Effector memory CD4-positive, alpha-beta T cell (primary cell): ENCODE measurements around the gene SYNJ2.

Experiments
- DNase-seq, 3 donors: peaks; one replicate each; pipeline ENCODE4 v3.0.0-alpha.2; 2020
- H3K27ac ChIP-seq: 2 replicates; pipeline ENCODE4 v1.7.0; 2013; ENCODE audit warnings: mild to moderate bottlenecking, low read length, moderate library complexity; ENCODE audit not compliant: insufficient read depth, poor library complexity, severe bottlenecking
- H3K27me3 ChIP-seq: replicated peaks from 2 replicates; pipeline ENCODE4 v1.7.0; 2013; ENCODE audit warnings: mild to moderate bottlenecking, low read length; ENCODE audit not compliant: insufficient read depth, control insufficient read depth, poor library complexity, severe bottlenecking
- H3K36me3 ChIP-seq: 2 replicates; pipeline ENCODE4 v1.7.0; 2013; ENCODE audit warnings: mild to moderate bottlenecking, low read length, moderate library complexity; ENCODE audit not compliant: control insufficient read depth, insufficient read depth
- H3K4me1 ChIP-seq: 2 replicates; pipeline ENCODE4 v1.7.0; 2013; ENCODE audit warnings: low read length, mild to moderate bottlenecking; ENCODE audit not compliant: control insufficient read depth, insufficient read depth, poor library complexity, severe bottlenecking
- H3K4me3 ChIP-seq: 2 replicates; pipeline ENCODE4 v1.7.0; 2013; ENCODE audit warnings: low read length, low read depth, mild to moderate bottlenecking; ENCODE audit not compliant: insufficient read depth, poor library complexity, severe bottlenecking
- H3K9me3 ChIP-seq: 2 replicates; pipeline ENCODE4 v1.7.0; 2013; ENCODE audit warnings: mild to moderate bottlenecking, low read length, moderate library complexity; ENCODE audit not compliant: control insufficient read depth

The SYNJ2 gene

GRCh38 chr6:158050107-158050735 is 68.6 kb downstream of the SYNJ2 start:
- Histone ChIP-seq H3K27me3 (no peaks in the 10 kb centered on the region), H3K27ac (no peak overlapping the region), H3K4me3 (no peak overlapping the region), H3K36me3 (no peaks in the 10 kb centered on the region), H3K4me1 (no peaks in the 10 kb centered on the region), H3K9me3 (no peaks in the 10 kb centered on the region)
- no peak for DNase-seq

GRCh38 chr6:158050955-158051354 is 69.3 kb downstream of the SYNJ2 start:
- Histone ChIP-seq H3K4me1 (no peaks in the 10 kb centered on the region), H3K4me3 (no peak overlapping the region), H3K27me3 (no peaks in the 10 kb centered on the region), H3K27ac (no peak overlapping the region), H3K9me3 (no peaks in the 10 kb centered on the region), H3K36me3 (no peaks in the 10 kb centered on the region)
- no peak for DNase-seq

GRCh38 chr6:158051968-158052367 is 70.3 kb downstream of the SYNJ2 start:
- no peak overlapping the region for H3K27ac ChIP-seq
- H3K4me3 ChIP-seq = no peak overlapping the region
- H3K4me1 ChIP-seq = no peaks in the 10 kb centered on the region
- no peak for DNase-seq
- no peaks in the 10 kb centered on the region for H3K9me3 ChIP-seq
- no peaks in the 10 kb centered on the region for H3K36me3 ChIP-seq
- no peaks in the 10 kb centered on the region for H3K27me3 ChIP-seq

- Histone ChIP-seq H3K4me3 (no peak overlapping the region), H3K9me3 (no peaks in the 10 kb centered on the region), H3K27me3 (no peaks in the 10 kb centered on the region), H3K4me1 (peaks cover 5% of the 10 kb centered on the region), H3K36me3 (no peaks in the 10 kb centered on the region), H3K27ac (no peak overlapping the region)
- DNase-seq = no peak
Observed at GRCh38 chr6:158053377-158054313, 72.0 kb downstream of the SYNJ2 start.

GRCh38 chr6:158056355-158056754 is 74.7 kb downstream of the SYNJ2 start:
- no peak for DNase-seq
- H3K36me3 ChIP-seq = no peaks in the 10 kb centered on the region
- no peaks in the 10 kb centered on the region for H3K9me3 ChIP-seq
- H3K27me3 ChIP-seq = no peaks in the 10 kb centered on the region
- no peak overlapping the region for H3K27ac ChIP-seq
- H3K4me3 ChIP-seq = no peak overlapping the region
- peaks cover 21% of the 10 kb centered on the region for H3K4me1 ChIP-seq

- Histone ChIP-seq H3K4me1 (peaks cover 21% of the 10 kb centered on the region), H3K27me3 (no peaks in the 10 kb centered on the region), H3K4me3 (no peak overlapping the region), H3K27ac (no peak overlapping the region), H3K36me3 (peaks cover 4% of the 10 kb centered on the region), H3K9me3 (no peaks in the 10 kb centered on the region)
- no peak for DNase-seq
Observed at GRCh38 chr6:158056804-158057203, 75.1 kb downstream of the SYNJ2 start.

GRCh38 chr6:158057213-158057987 is 75.7 kb downstream of the SYNJ2 start:
- no peak for DNase-seq
- no peaks in the 10 kb centered on the region for H3K9me3 ChIP-seq
- H3K36me3 ChIP-seq = peaks cover 10% of the 10 kb centered on the region
- H3K4me1 ChIP-seq = peaks cover 21% of the 10 kb centered on the region
- H3K27me3 ChIP-seq = no peaks in the 10 kb centered on the region
- H3K27ac ChIP-seq = no peak overlapping the region
- no peak overlapping the region for H3K4me3 ChIP-seq

- Histone ChIP-seq H3K27ac (no peak overlapping the region), H3K9me3 (no peaks in the 10 kb centered on the region), H3K4me1 (peaks cover 21% of the 10 kb centered on the region), H3K27me3 (no peaks in the 10 kb centered on the region), H3K4me3 (no peak overlapping the region), H3K36me3 (peaks cover 18% of the 10 kb centered on the region)
- DNase-seq = no peak
Observed at GRCh38 chr6:158058171-158058651, 76.5 kb downstream of the SYNJ2 start.

- no peaks in the 10 kb centered on the region for H3K9me3 ChIP-seq
- H3K4me3 ChIP-seq = no peak overlapping the region
- no peak for DNase-seq
- H3K27ac ChIP-seq = no peak overlapping the region
- peaks cover 21% of the 10 kb centered on the region for H3K4me1 ChIP-seq
- no peaks in the 10 kb centered on the region for H3K27me3 ChIP-seq
- peaks cover 22% of the 10 kb centered on the region for H3K36me3 ChIP-seq
Observed at GRCh38 chr6:158059108-158059507, 77.4 kb downstream of the SYNJ2 start.
